H1 (cell line): Measurements from ENCODE around the gene ZRANB2. TPM values are rescaled to one million over a fixed set of nuclear protein-coding genes. Genes with fewer than 3 reads are reported as not detected.

Experiments used
- ASH2L ChIP-seq: fragments of 200-600, 300-600 bp; sonication (generic); IDR thresholded peaks from one replicate; pipeline ENCODE4 v1.7.1; 2017; ENCODE audit warnings: low read length
- BACH1 ChIP-seq: IDR thresholded peaks from 2 replicates; pipeline ENCODE4 v1.6.1; 2012; ENCODE audit warnings: low read length, improper control_type of control experiment
- CHD2 ChIP-seq: IDR thresholded peaks from 2 replicates; pipeline ENCODE4 v1.6.1; 2012; ENCODE audit warnings: low read length, improper control_type of control experiment
- POU5F1 ChIP-seq: IDR thresholded peaks from 2 replicates; pipeline ENCODE4 v1.6.1; 2011; ENCODE audit warnings: low read depth, mild to moderate bottlenecking, low read length, moderate library complexity
- polyA plus RNA-seq, 7 experiments: library from polyadenylated mRNA; depleted of rRNA in 3 of 7; stranded (reverse) in 5 of 7; unstranded in 2 of 7; fragments of >200 nt in 5 of 7; fragments of 200-250 nt in 2 of 7; gene quantifications; 1 replicate in 5 of 7; 2 replicates in 1 of 7; 4 replicates in 1 of 7; pipeline versions ENCODE4 v1.2.1 to v1.2.3, GENCODE V29; 2011 to 2013; ENCODE audit warnings: missing spikeins in 2 of 7, mixed read lengths in 2 of 7
- total RNA-seq: library from RNA; stranded (reverse); fragmentation: NEBNext Ultra II Directional; extraction: Animal tissue kit (Norgen Biotek cat#: 25700); gene quantifications from 2 replicates; pipeline ENCODE4 v1.2.1, GENCODE V29; 2021
- TF ChIP-seq, protein P1 (sequence below): fragments of 300-600 bp; sonication (generic); IDR thresholded peaks from 2 replicates; pipeline ENCODE4 v1.7.1; 2012; ENCODE audit warnings: low read length, moderate library complexity, mild to moderate bottlenecking, inconsistent platforms; ENCODE audit not compliant: insufficient replicate concordance

The ZRANB2 gene
- total and polyA plus RNA-seq, 2 of the 8 experiments (the other 6 are each of a cell fraction or from before 2014, with no cell fraction given): 35.8 to 103 TPM

DNA sequence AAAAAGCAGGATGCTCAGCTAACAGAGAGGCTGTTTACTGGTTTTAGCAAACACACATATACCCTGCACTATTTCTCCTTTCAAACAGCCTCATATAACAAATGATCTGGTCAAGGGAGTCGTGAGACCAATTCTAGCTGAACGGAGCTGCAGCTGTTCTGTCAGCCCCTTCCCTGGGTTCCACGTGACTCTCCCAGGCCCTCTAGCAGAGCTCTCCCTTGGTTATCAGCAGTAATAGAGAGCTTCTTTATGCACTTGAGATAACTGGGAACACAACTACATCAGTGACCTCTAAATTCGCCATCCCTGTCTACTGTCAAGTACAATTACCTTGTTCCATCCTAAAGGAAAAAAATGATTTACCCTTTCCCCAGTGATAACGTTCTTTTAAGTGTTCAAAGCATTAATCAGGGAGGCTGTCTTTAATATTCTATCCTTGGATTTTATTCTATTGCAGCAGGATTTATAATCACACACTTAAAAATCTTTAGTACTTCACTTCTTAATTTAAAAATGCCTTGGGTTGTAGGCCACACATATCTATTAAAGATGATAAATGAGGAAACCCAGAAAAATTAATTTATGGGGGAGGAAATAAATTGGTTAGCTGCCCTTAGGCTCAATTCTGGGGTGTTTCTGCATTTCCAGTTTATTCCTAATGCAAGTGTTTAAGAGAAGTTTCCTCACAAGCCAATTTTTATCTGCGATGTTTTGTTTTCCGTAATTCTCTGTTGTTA is 61.4 kb downstream of the ZRANB2 start (continued):
- TF ChIP-seq, protein P1, sequence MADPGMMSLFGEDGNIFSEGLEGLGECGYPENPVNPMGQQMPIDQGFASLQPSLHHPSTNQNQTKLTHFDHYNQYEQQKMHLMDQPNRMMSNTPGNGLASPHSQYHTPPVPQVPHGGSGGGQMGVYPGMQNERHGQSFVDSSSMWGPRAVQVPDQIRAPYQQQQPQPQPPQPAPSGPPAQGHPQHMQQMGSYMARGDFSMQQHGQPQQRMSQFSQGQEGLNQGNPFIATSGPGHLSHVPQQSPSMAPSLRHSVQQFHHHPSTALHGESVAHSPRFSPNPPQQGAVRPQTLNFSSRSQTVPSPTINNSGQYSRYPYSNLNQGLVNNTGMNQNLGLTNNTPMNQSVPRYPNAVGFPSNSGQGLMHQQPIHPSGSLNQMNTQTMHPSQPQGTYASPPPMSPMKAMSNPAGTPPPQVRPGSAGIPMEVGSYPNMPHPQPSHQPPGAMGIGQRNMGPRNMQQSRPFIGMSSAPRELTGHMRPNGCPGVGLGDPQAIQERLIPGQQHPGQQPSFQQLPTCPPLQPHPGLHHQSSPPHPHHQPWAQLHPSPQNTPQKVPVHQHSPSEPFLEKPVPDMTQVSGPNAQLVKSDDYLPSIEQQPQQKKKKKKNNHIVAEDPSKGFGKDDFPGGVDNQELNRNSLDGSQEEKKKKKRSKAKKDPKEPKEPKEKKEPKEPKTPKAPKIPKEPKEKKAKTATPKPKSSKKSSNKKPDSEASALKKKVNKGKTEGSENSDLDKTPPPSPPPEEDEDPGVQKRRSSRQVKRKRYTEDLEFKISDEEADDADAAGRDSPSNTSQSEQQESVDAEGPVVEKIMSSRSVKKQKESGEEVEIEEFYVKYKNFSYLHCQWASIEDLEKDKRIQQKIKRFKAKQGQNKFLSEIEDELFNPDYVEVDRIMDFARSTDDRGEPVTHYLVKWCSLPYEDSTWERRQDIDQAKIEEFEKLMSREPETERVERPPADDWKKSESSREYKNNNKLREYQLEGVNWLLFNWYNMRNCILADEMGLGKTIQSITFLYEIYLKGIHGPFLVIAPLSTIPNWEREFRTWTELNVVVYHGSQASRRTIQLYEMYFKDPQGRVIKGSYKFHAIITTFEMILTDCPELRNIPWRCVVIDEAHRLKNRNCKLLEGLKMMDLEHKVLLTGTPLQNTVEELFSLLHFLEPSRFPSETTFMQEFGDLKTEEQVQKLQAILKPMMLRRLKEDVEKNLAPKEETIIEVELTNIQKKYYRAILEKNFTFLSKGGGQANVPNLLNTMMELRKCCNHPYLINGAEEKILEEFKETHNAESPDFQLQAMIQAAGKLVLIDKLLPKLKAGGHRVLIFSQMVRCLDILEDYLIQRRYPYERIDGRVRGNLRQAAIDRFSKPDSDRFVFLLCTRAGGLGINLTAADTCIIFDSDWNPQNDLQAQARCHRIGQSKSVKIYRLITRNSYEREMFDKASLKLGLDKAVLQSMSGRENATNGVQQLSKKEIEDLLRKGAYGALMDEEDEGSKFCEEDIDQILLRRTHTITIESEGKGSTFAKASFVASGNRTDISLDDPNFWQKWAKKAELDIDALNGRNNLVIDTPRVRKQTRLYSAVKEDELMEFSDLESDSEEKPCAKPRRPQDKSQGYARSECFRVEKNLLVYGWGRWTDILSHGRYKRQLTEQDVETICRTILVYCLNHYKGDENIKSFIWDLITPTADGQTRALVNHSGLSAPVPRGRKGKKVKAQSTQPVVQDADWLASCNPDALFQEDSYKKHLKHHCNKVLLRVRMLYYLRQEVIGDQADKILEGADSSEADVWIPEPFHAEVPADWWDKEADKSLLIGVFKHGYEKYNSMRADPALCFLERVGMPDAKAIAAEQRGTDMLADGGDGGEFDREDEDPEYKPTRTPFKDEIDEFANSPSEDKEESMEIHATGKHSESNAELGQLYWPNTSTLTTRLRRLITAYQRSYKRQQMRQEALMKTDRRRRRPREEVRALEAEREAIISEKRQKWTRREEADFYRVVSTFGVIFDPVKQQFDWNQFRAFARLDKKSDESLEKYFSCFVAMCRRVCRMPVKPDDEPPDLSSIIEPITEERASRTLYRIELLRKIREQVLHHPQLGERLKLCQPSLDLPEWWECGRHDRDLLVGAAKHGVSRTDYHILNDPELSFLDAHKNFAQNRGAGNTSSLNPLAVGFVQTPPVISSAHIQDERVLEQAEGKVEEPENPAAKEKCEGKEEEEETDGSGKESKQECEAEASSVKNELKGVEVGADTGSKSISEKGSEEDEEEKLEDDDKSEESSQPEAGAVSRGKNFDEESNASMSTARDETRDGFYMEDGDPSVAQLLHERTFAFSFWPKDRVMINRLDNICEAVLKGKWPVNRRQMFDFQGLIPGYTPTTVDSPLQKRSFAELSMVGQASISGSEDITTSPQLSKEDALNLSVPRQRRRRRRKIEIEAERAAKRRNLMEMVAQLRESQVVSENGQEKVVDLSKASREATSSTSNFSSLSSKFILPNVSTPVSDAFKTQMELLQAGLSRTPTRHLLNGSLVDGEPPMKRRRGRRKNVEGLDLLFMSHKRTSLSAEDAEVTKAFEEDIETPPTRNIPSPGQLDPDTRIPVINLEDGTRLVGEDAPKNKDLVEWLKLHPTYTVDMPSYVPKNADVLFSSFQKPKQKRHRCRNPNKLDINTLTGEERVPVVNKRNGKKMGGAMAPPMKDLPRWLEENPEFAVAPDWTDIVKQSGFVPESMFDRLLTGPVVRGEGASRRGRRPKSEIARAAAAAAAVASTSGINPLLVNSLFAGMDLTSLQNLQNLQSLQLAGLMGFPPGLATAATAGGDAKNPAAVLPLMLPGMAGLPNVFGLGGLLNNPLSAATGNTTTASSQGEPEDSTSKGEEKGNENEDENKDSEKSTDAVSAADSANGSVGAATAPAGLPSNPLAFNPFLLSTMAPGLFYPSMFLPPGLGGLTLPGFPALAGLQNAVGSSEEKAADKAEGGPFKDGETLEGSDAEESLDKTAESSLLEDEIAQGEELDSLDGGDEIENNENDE: no peak
- TF ChIP-seq CHD2 (no peak), BACH1 (no peak), ASH2L (no peak), POU5F1 (no peak)
- TF ChIP-seq, all 59 proteins: peak for 0
